Left cardiac atrium (tissue), 4 donors: ENCODE data around the gene FXYD6. TPM values are rescaled to one million over a fixed set of nuclear protein-coding genes. Genes with fewer than 3 reads are reported as not detected.
A peak's percentile ranks its signal among the peaks of the same experiment; 100 is the strongest.

Source experiments
- ATAC-seq, 2 donors: fragments of 200-7000 bp; cut with Tn5 transposase; one replicate each; pipeline ENCODE4 v1.9.1; 2020; ENCODE audit warnings: mild to moderate bottlenecking in 2 of 2, moderate library complexity in 2 of 2
- DNase-seq: peaks from one replicate; pipeline ENCODE4 v3.0.0-alpha.2; 2020
- intact Hi-C, 2 donors: fragments of 100-400 bp; cut with DNase I; formaldehyde crosslinking; loops; one replicate each; pipeline versions ENCODE4 v1.14.1 to v1.15.1; 2022 to 2023
- total RNA-seq, 2 donors: library from RNA; stranded (reverse); fragmentation: NEBNext Ultra II Directional; extraction: Animal tissue kit (Norgen Biotek cat#: 25700); gene quantifications; one replicate each; pipeline ENCODE4 v1.2.1, GENCODE V29; 2021
- donor health status: DM: no; HTN: yes; CAD: no.
- donor health status: DM: no; HTN: yes; CAD: no; lungs with severe emphysema.
- donor health status: DM: yes; HTN: yes; CAD: no.
- donor health status: Dilated cardiomyopathy.

Gene FXYD6
- total RNA-seq, 2 donors from 2014 or later: 31.2 to 37.6 TPM

- no peak for DNase-seq
- intact Hi-C loops: no loop called here
Measured at GRCh38 chr11:117838901-117839300, 37.6 kb downstream of the FXYD6 start.

GRCh38 chr11:117837791-117838190, 38.7 kb downstream of the FXYD6 start:
- DNase-seq (peak; percentile 7), ATAC-seq (no peak)
- intact Hi-C loops: no loop called here

More at GRCh38 chr11:117838901-117839300, 37.6 kb downstream of the FXYD6 start:
- ATAC-seq: no peak

DNA sequence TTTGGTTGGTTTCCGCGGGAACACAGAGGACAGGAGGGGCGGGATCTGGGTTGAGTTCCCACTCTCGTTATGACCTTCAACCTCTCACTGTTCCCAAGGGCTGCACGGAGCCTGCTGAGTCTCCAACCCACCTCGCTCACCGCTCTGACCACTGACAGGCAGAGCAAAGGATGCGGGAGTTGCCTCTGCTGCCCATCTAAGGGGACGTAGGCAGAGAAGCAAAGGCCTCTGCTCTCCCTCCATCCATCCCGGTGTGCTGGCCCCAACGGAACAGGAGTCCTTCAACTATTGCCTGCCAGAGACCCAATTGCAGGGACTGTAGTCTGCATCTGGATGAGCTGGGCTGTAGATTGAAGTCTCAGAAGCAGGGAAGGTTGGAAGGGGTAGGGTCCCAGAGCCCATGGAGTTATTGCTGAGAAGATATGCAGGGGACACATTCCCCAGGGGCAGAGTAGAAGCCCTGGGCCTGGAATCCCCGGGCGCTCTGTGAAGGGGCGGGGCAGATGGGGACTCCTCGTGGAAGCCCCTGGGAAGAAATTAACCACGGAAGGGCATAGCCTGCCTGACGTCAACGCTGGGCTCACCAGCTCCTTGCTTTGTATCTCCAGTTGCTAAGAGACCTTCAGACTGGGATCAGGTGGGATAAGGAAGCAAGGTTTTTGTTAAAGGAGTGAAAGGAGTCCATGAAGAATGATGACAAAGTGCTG, 39.2 kb downstream of the FXYD6 start:
- peak; percentile 22 for DNase-seq
- intact Hi-C loops: no loop called here

DNA sequence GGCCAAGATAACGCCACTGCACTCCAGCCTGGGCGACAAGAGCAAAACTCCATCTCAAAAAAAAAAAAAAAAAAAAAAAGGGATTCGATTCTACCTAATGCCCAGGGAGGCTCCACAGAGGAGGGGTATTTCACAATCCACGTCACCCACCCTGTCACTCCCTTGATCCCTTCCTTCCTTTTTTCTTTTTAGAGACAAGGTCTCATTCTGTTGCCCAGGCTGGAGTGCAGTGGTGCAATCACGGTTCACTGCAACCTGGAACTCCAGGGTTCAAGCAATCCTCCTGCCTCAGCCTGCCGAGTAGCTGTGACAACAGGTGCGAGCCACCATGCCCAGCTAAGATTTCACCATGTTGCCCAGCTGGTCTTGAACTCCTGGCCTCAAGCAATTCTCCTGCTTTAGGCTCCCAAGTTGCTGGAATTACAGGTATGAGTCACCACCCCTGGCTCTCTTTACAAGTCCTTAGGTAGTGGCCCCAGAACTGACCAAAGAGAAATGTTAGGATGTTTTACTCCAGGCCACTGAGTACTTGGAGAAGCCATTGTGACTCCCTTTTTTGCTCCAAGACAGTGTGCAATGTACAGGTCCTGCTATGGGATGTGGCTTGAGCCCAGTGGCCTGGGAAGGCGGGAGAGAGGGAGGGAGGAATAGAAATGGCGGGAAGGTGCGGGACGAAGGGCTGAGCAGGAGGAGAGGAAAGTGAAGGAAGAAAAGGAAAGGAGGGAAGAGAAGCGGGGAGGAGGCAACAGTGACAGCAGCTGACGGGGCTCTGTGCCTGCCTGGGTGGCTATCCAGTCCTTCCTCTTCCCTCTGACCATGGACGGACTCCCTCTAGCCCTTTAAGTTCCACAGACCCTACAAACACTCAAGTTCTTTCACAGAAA, 40.1 kb downstream of the FXYD6 start:
- ATAC-seq (peak in 1 of 2 donors; percentile 8), DNase-seq (peak; percentile 3)
- intact Hi-C loops: no loop called here

More for the DNA sequence above, 39.2 kb downstream of the FXYD6 start:
- no peak for ATAC-seq

DNA sequence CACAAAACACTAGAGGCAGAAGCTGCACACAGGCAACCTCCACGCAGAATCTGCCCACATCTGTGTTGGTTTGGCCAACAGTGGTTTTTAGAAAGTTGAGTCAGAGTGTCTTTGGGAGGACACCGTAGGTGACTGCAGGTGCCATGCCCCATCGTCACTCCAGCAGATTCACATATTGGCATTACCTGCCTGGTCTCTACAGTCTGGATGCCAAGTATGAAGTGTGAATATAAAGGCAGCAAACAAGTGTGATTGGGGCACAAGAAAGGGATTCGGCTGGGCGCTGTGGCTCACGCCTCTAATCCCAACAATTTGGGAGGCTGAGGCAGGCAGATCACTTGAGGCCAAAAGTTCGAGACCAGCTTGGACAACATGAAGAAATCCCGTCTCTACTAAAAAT, 40.9 kb downstream of the FXYD6 start:
- intact Hi-C loops: no loop called here
- DNase-seq (no peak), ATAC-seq (no peak)

- DNase-seq: no peak
Measured at GRCh38 chr11:117834838-117835443, 41.5 kb downstream of the FXYD6 start.

GRCh38 chr11:117834068-117834810, 42.2 kb downstream of the FXYD6 start:
- no peak for ATAC-seq
- intact Hi-C loops: no loop called here
- peak; percentile 12 for DNase-seq

More at GRCh38 chr11:117834838-117835443, 41.5 kb downstream of the FXYD6 start:
- intact Hi-C loops: no loop called here
- no peak for ATAC-seq

GRCh38 chr11:117833401-117833891, 43.0 kb downstream of the FXYD6 start:
- peak; percentile 43 for DNase-seq
- ATAC-seq: peak in 1 of 2 donors; percentile 1
- intact Hi-C loops: no loop called here

DNA sequence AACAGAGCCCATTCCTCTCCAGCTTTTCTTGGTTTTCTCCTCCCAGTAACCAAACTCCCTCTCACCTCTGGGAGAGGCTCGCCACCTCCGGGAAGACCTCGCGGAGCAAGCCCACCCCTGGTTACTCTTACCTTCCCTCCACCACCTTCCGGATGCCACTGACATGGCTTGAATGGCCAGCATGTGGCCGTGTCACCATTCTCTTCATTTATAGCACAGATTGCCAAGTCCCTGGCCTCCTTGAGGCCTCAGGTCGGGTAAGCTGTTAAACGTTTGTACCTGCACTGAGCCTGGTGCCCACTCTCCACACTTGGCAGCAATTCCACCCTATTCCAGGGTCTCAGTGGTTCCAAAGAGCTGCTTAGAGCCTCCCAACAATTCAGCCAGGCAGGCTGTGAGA, 43.9 kb downstream of the FXYD6 start:
- intact Hi-C loops: no loop called here
- ATAC-seq: no peak
- DNase-seq: no peak

GRCh38 chr11:117831661-117832415, 44.6 kb downstream of the FXYD6 start:
- intact Hi-C loops: no loop called here
- DNase-seq (no peak), ATAC-seq (no peak)

GRCh38 chr11:117830674-117831351, 45.6 kb downstream of the FXYD6 start:
- intact Hi-C loops: no loop called here
- DNase-seq (peak; percentile 17), ATAC-seq (no peak)

DNA sequence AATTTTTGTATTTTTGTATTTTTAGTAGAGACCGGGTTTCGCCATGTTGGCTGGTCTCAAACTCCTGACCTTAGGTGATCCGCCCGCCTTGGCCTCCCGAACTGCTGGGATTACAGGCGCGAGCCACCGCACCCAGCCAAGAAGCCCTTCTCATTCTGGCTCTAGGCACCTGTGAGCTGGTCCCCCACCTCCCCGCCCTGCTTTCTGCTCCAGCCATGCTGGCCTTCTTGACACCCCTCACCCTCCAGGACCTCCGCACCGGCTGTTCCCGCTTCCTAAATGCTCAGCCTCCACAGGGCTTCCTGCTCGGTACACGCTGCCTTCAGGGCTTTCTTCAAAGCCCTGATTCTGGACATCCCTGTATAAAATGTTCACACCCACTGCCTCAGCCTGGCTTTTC, 46.4 kb downstream of the FXYD6 start:
- intact Hi-C loops: no loop called here
- ATAC-seq (no peak), DNase-seq (no peak)

DNA sequence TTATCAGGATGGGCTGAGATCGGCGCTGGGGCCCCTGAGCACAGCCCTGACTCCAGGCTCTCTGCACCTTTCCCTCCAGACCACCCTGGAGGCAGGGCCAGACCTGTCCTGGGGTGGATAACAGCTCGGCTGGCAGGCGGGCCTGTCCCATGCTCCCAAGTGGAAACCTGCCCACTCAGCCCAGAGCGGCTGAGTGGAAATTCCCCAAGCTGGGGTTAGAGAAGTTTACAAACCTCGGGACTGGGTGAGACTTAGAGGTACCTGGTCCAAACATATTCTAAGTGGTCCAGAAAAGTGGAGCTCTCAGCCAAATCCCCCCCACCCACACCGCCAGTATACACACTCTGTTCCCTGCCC, 47.1 kb downstream of the FXYD6 start:
- DNase-seq (peak; percentile 25), ATAC-seq (peak in 1 of 2 donors; percentile 4)
- intact Hi-C loops: no loop called here

DNA sequence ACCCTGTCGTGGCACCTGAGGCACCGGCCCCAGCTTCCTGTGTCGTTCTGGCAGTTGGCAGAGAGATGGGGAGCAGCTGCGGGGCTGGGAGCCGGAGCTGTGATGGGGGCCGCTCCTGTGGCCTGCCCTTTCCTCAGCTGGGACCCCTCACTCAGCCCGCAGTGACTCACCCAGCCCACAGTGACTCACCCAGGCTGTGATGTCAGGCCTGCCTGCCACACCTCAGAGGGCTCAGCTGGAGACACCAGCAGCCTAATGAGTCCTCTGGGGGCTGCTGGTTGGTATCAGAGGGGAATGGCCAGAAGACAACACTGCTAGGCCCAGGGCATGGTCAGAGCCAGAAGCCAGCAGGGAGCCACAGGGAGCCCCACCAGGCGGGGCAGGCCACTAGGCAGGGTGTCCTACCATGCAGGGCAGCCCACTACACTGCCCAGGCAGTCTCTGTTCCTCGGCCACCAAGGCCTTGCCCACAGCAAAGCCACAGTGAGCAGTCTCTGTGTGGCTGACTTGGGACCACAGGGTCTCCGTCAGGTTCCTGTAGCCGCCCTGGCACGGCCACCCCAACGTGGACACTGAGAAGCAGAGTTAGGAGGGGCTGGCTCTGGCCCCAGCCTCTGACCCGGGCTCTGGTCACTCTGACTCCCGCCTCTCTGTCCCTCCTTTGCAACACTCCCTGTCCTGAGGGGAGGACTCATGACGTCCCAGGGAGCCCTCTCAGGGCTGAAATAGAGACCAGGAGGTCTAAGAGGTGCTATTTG, 47.7 kb downstream of the FXYD6 start:
- intact Hi-C loops: no loop called here
- peak in 1 of 2 donors; percentile 75 for ATAC-seq

GRCh38 chr11:117827521-117828511, 48.6 kb downstream of the FXYD6 start:
- peak; percentile 23 for DNase-seq
- intact Hi-C loops: no loop called here
- ATAC-seq: no peak

More for the DNA sequence above, 47.7 kb downstream of the FXYD6 start:
- DNase-seq: peak; percentile 76

DNA sequence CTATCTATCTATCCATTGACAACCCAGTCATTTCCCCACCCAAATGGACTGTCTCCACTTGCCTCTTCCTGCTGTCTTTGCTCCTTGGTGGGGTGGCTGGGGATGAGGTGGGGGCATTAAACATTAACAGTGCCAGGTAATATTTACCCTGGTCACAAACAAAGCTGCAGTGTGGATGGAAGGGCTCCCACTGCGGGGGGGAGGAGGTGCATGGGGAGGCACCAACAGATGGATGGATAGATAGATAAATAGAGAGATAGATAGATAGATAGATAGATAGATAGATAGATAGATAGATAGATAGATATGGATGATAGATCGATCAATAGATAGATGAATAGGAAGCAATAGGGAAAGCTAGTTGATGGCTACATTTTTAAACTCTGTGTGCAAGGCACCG, 49.6 kb downstream of the FXYD6 start:
- intact Hi-C loops: no loop called here
- DNase-seq (no peak), ATAC-seq (no peak)
